ENCODE results near the gene RAB18. TPM values are rescaled to one million over a fixed set of nuclear protein-coding genes. Genes with fewer than 3 reads are reported as not detected.

Gene RAB18
- total and polyA plus RNA-seq, 2 donors from 2014 or later: 57.9 to 113 TPM

DNA sequence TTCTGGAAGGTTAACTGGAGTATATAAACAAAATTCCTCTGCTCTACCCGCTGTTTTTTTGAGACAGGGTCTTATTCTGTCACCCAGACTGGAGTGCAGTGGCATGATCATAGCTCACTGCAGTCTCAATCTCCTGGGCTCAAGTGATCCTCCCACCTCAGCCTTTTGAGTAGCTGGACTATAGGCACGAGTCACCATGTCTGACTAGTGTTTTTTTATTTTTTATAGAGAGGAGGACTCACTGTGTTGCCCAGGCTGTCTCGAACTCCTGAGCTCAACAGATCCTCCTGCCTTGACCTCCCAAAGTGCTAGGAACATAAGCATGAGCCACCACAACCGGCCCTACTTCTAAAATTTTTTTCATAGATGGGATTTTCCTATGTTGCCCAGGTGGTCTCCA lies 2.2 kb downstream of the RAB18 start:
- Histone ChIP-seq H3K27ac (ENCODE audit: low read depth in 2 of 2, low read length in 2 of 2) (no peak overlapping the region), H3K9ac (ENCODE audit: low read length in 3 of 3) (no peak overlapping the region), H3K9me3 (ENCODE audit: control insufficient read depth in 2 of 3, insufficient read depth in 1 of 3, low read length in 3 of 3) (no peaks in the 10 kb centered on the region), H3K4me3 (ENCODE audit: low read length in 3 of 3) (no peak overlapping the region), H3K36me3 (ENCODE audit: control insufficient read depth in 2 of 3, insufficient read depth in 3 of 3, low read length in 3 of 3) (no peaks in the 10 kb centered on the region), H3K27me3 (ENCODE audit: control insufficient read depth, insufficient read depth, low read length) (no peaks in the 10 kb centered on the region), H3K4me1 (ENCODE audit: control insufficient read depth in 2 of 3, insufficient read depth in 2 of 3, low read depth in 1 of 3, low read length in 3 of 3) (peaks cover 0 to 7% (median 5%) of the 10 kb centered on the region in 3 donors)
- intact Hi-C loops (cut with DNase I): no loop called here
- no peak for TF ChIP-seq CTCF (IDR thresholded peaks at IDR 0.05; ENCODE audit: borderline replicate concordance, extremely low read depth, insufficient read depth)
- DNase-seq: no peak
- no peak for FAIRE-seq

GRCh38 chr10:27512548-27512947 lies 8.4 kb downstream of the RAB18 start:
- no peak for DNase-seq
- Histone ChIP-seq H3K36me3 (ENCODE audit: control insufficient read depth in 2 of 3, insufficient read depth in 3 of 3, low read length in 3 of 3) (peaks cover 2 to 6% (median 2%) of the 10 kb centered on the region in 3 donors), H3K27ac (ENCODE audit: low read depth in 2 of 2, low read length in 2 of 2) (no peak overlapping the region), H3K4me3 (ENCODE audit: low read length in 3 of 3) (no peak overlapping the region), H3K4me1 (ENCODE audit: control insufficient read depth in 2 of 3, insufficient read depth in 2 of 3, low read depth in 1 of 3, low read length in 3 of 3) (no peaks in the 10 kb centered on the region), H3K9ac (ENCODE audit: low read length in 3 of 3) (no peak overlapping the region), H3K27me3 (ENCODE audit: control insufficient read depth, insufficient read depth, low read length) (no peaks in the 10 kb centered on the region), H3K9me3 (ENCODE audit: control insufficient read depth in 2 of 3, insufficient read depth in 1 of 3, low read length in 3 of 3) (no peaks in the 10 kb centered on the region)
- TF ChIP-seq CTCF (IDR thresholded peaks at IDR 0.05; ENCODE audit: borderline replicate concordance, extremely low read depth, insufficient read depth): no peak
- intact Hi-C loops (cut with DNase I): no loop called here
- FAIRE-seq: no peak

DNA sequence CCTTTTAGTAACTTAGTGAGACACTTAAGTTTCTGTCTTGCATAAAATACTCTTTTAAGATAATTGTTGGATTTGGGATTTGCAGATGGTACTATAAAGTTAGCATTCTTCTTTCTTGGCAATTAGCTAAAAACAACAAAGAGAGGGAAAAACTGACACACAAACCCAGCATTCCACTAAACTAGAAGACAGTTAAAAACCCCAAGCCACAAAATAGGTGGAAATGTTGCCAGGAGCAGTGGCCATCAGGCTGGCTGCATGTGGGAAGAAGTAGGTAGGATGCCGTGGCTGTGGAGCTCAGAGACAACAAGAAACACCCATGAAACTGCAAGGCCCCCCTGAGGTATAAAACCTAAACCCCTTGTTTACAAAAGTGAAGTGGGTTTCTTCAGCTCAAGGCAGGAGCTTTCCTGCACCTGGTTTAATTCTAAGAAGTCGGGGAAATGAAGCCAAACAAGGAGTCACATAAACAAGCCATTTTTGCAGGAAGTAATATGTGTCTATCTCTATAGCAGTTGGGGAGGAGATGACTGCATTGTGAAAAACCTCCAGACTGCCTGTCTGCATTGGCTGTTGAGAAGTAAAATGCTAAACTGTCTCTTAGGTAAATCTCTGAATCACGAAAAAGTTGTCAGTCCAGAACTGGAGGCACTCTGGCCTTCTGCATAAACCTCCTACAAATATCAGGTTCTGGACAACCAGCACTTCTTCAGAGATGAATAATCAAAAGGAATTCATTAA lies 9.5 kb downstream of the RAB18 start:
- H3K9ac ChIP-seq (ENCODE audit: low read length in 3 of 3): no peak overlapping the region
- H3K27me3 ChIP-seq (ENCODE audit: control insufficient read depth, insufficient read depth, low read length): no peaks in the 10 kb centered on the region
- DNase-seq: no peak
- intact Hi-C loops (cut with DNase I): no loop called here
- no peak overlapping the region for H3K27ac ChIP-seq (ENCODE audit: low read depth in 2 of 2, low read length in 2 of 2)
- FAIRE-seq: no peak
- no peaks in the 10 kb centered on the region for H3K4me1 ChIP-seq (ENCODE audit: control insufficient read depth in 2 of 3, insufficient read depth in 2 of 3, low read depth in 1 of 3, low read length in 3 of 3)
- no peak overlapping the region for H3K4me3 ChIP-seq (ENCODE audit: low read length in 3 of 3)
- H3K9me3 ChIP-seq (ENCODE audit: control insufficient read depth in 2 of 3, insufficient read depth in 1 of 3, low read length in 3 of 3): no peaks in the 10 kb centered on the region
- no peak for TF ChIP-seq CTCF (IDR thresholded peaks at IDR 0.05; ENCODE audit: borderline replicate concordance, extremely low read depth, insufficient read depth)
- H3K36me3 ChIP-seq (ENCODE audit: control insufficient read depth in 2 of 3, insufficient read depth in 3 of 3, low read length in 3 of 3): peaks cover 2 to 6% (median 2%) of the 10 kb centered on the region in 3 donors
